ENCODE results near the gene TAC4.

The TAC4 gene

DNA sequence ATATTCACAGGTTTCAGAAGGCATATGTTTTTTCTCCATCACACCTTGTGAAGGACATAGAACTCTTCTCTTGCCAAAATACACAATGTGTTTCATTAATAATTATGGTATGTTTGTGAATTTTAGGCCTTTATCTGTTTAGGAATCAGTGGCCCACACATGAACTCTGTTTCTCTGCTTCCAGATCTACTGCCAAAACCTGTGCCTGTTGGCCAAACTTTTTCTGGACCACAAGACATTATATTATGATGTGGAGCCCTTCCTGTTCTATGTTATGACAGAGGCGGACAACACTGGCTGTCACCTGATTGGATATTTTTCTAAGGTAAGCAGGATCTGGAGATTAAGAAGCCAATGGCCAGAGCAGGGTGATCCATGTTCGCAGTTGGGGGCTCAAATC is 26.4 kb downstream of the TAC4 start:
- no peak overlapping the region for H3K4me3 ChIP-seq (ENCODE audit: low read depth, low read length)
- TF ChIP-seq, protein P1, sequence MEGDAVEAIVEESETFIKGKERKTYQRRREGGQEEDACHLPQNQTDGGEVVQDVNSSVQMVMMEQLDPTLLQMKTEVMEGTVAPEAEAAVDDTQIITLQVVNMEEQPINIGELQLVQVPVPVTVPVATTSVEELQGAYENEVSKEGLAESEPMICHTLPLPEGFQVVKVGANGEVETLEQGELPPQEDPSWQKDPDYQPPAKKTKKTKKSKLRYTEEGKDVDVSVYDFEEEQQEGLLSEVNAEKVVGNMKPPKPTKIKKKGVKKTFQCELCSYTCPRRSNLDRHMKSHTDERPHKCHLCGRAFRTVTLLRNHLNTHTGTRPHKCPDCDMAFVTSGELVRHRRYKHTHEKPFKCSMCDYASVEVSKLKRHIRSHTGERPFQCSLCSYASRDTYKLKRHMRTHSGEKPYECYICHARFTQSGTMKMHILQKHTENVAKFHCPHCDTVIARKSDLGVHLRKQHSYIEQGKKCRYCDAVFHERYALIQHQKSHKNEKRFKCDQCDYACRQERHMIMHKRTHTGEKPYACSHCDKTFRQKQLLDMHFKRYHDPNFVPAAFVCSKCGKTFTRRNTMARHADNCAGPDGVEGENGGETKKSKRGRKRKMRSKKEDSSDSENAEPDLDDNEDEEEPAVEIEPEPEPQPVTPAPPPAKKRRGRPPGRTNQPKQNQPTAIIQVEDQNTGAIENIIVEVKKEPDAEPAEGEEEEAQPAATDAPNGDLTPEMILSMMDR (IDR thresholded peaks at IDR 0.05; ENCODE audit: low read depth, low read length): no peak

GRCh38 chr17:49820773-49821172 is 27.1 kb downstream of the TAC4 start:
- no peak overlapping the region for H3K4me3 ChIP-seq (ENCODE audit: low read depth, low read length)
- TF ChIP-seq, protein P1 (IDR thresholded peaks at IDR 0.05; ENCODE audit: low read depth, low read length): no peak

GRCh38 chr17:49819651-49820050 is 28.2 kb downstream of the TAC4 start:
- H3K4me3 ChIP-seq (ENCODE audit: low read depth, low read length): no peak overlapping the region
- TF ChIP-seq, protein P1 (IDR thresholded peaks at IDR 0.05; ENCODE audit: low read depth, low read length): no peak

GRCh38 chr17:49819138-49819537 is 28.7 kb downstream of the TAC4 start:
- TF ChIP-seq, protein P1 (IDR thresholded peaks at IDR 0.05; ENCODE audit: low read depth, low read length): no peak
- no peak overlapping the region for H3K4me3 ChIP-seq (ENCODE audit: low read depth, low read length)

- TF ChIP-seq, protein P1 (IDR thresholded peaks at IDR 0.05; ENCODE audit: low read depth, low read length): no peak
- H3K4me3 ChIP-seq (ENCODE audit: low read depth, low read length): no peak overlapping the region
Measured at GRCh38 chr17:49817993-49818392, 29.9 kb downstream of the TAC4 start.

DNA sequence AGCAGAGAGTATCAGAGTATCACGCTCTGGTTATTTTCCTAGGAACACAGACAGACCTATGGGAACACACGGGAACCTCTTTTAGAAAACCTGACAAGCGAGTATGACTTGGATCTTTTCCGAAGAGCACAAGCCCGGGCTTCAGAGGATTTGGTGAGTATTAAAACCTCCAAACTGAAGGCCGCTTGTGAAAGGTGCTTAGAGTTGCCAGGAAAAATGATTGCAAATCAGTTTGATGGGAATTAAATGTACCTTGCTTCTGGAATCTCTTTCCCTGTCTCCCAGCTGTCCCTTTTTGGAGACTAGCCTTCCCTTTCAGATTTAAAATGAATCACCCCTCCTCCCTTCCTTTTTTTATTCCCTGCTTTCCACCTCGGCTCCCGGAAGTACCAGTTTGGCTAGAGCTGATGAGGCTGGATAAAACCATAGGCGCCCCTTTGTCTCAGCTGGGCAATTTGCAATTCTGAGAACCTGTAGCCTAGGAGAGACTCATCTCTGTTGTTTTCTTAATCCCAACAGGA is 32.0 kb downstream of the TAC4 start:
- no peak overlapping the region for H3K4me3 ChIP-seq (ENCODE audit: low read depth, low read length)
- TF ChIP-seq, protein P1 (IDR thresholded peaks at IDR 0.05; ENCODE audit: low read depth, low read length): no peak

DNA sequence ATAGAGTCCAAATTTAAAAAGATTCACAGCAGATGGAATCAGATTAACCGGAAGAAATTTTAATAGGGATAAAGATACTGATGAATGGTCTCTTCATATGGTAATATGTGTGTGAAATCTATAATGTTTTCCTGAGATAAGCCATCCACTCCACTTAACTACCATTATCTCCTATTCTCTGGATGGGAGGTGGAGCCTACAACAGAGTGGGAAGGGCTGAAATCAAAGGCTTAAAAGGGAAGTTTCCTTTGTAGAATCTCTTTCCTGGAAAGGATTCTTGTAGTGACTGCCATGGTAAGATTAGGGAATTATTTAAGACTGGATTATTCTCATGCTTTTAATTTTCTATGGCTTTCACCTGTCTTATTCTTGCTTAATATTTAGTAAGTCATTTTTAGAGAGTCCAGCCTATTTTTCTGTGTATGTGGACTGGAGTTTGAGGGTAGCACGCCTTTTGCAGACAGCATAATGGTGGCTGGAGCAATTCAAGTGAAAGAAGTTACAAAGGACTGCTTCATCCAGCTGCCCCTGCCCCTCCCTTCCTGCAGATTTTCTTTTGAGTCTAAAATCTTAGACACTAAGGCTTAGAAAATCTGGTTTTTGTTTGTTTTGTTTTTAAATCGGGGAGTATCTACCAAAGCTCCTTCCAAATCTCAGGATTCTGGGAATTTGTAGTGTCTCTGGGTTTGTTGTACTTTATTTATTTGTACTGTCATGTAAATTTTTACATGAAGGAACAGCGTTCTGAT is 32.9 kb downstream of the TAC4 start:
- TF ChIP-seq, protein P1 (IDR thresholded peaks at IDR 0.05; ENCODE audit: low read depth, low read length): no peak
- H3K4me3 ChIP-seq (ENCODE audit: low read depth, low read length): no peak overlapping the region

Measured in WI38 (cell line).